SJSA1 (cell line): Measurements from ENCODE around the gene DSN1. TPM values are rescaled to one million over a fixed set of nuclear protein-coding genes. Genes with fewer than 3 reads are reported as not detected.
"Not testable (repeated sequence)": the region's sequence is repeated elsewhere in the genome, so short reads cannot be mapped to it uniquely, and the experiment has no call there.

Experiments
- DNase-seq, 2 experiments: peaks; one replicate each; pipeline ENCODE4 v3.0.0-alpha.2; 2015 to 2020; ENCODE audit warnings: low spot score in 2 of 2, low read depth in 1 of 2
- H3K27ac ChIP-seq: fragments of 250-450 bp; sonication (Bioruptor Pico); 2 replicates; pipeline ENCODE4 v1.5.1; 2020; ENCODE audit warnings: mild to moderate bottlenecking, moderate library complexity
- H3K27me3 ChIP-seq: fragments of 250-450 bp; sonication (Bioruptor Pico); replicated peaks from 2 replicates; pipeline ENCODE4 v1.5.1; 2020; ENCODE audit warnings: mild to moderate bottlenecking, moderate library complexity
- H3K36me3 ChIP-seq: fragments of 250-450 bp; sonication (Bioruptor Pico); 2 replicates; pipeline ENCODE4 v1.5.1; 2020; ENCODE audit warnings: mild to moderate bottlenecking
- H3K4me1 ChIP-seq: fragments of 250-450 bp; sonication (Bioruptor Pico); replicated peaks from 2 replicates; pipeline ENCODE4 v1.6.1; 2021; ENCODE audit warnings: mild to moderate bottlenecking
- H3K4me3 ChIP-seq: fragments of 250-450 bp; sonication (Bioruptor Pico); 2 replicates; pipeline ENCODE4 v1.5.1; 2020; ENCODE audit warnings: mild to moderate bottlenecking
- H3K9me3 ChIP-seq: fragments of 250-450 bp; sonication (Bioruptor Pico); replicated peaks from 2 replicates; pipeline ENCODE4 v1.5.1; 2020; ENCODE audit warnings: mild to moderate bottlenecking
- total RNA-seq: library from RNA; depleted of rRNA; stranded (reverse); fragments of >200 nt; shearing (Covaris generic); gene quantifications from 2 replicates; pipeline ENCODE4 v1.2.3, GENCODE V29; 2014

DSN1 gene
- total RNA-seq, 1 experiment from 2014 or later = 34.1 TPM

DNA sequence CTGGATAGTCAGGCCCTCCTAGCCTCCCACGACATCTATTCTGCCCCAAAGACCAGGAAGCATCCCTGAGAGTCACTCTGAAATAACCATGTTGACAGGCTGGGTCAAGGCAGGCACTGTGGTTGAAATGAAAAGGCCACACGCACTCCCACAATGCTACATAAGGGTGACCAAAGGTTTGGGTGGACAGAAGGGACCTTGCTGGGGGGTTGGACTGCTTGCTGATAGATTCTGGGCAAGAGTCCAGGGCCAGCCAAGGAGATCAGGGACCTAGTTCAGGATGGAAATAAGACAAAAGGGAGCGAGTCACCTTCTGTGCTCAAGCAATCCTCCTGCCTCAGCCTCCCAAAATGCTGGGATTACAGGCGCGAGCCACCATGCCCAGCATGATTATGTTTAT is 32.5 kb upstream of the DSN1 start:
- no peak for DNase-seq
- H3K4me3 ChIP-seq = no peak overlapping the region
- H3K4me1 ChIP-seq = no peaks in the 10 kb centered on the region
- H3K36me3 ChIP-seq = peaks cover 96% of the 10 kb centered on the region
- no peaks in the 10 kb centered on the region for H3K27me3 ChIP-seq
- no peak overlapping the region for H3K27ac ChIP-seq
- no peaks in the 10 kb centered on the region for H3K9me3 ChIP-seq

DNA sequence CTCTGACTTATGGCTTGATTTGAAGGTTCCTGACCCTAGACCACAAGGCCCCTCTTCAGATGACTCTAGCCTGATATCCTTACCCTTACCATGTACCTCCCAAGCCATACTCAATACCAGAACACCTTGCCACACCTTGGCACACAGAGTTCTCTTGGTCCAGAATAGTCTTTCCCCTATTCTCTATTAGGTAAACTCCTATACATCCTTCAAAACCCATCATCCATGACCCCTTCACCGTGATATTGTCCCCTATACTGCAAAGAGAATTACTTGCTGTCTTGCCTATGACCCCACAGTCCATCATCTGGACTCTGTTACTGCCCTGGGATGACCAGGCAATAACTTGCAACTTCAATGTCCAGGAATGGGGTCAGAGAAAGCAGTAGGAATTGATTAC is 31.8 kb upstream of the DSN1 start:
- no peaks in the 10 kb centered on the region for H3K27me3 ChIP-seq
- H3K9me3 ChIP-seq = no peaks in the 10 kb centered on the region
- no peaks in the 10 kb centered on the region for H3K4me1 ChIP-seq
- H3K36me3 ChIP-seq = peaks cover 96% of the 10 kb centered on the region
- H3K27ac ChIP-seq = no peak overlapping the region
- H3K4me3 ChIP-seq = no peak overlapping the region
- no peak for DNase-seq

DNA sequence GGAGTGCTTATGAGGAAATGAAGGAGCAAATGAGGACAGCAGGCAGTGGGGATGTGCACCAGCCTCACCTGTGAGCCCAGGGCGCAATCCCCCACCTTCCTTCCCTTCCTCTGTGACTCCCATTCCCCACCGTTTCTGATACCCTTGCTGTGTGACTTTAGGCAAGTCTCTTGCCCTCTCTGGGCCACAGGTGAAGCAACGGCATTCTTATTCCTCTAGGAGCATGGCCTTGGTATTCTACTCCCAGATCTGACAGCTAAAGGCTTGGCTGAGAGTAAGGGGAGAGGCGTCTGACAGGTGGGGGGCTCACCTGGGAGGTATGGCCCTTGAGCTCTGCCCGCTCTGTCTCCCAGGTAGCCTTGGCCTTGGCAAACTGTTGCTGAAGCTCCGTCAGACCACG is 30.9 kb upstream of the DSN1 start:
- Histone ChIP-seq H3K4me1 (no peaks in the 10 kb centered on the region), H3K4me3 (no peak overlapping the region), H3K9me3 (no peaks in the 10 kb centered on the region), H3K36me3 (peaks cover 96% of the 10 kb centered on the region), H3K27me3 (no peaks in the 10 kb centered on the region), H3K27ac (no peak overlapping the region)
- DNase-seq = no peak

DNA sequence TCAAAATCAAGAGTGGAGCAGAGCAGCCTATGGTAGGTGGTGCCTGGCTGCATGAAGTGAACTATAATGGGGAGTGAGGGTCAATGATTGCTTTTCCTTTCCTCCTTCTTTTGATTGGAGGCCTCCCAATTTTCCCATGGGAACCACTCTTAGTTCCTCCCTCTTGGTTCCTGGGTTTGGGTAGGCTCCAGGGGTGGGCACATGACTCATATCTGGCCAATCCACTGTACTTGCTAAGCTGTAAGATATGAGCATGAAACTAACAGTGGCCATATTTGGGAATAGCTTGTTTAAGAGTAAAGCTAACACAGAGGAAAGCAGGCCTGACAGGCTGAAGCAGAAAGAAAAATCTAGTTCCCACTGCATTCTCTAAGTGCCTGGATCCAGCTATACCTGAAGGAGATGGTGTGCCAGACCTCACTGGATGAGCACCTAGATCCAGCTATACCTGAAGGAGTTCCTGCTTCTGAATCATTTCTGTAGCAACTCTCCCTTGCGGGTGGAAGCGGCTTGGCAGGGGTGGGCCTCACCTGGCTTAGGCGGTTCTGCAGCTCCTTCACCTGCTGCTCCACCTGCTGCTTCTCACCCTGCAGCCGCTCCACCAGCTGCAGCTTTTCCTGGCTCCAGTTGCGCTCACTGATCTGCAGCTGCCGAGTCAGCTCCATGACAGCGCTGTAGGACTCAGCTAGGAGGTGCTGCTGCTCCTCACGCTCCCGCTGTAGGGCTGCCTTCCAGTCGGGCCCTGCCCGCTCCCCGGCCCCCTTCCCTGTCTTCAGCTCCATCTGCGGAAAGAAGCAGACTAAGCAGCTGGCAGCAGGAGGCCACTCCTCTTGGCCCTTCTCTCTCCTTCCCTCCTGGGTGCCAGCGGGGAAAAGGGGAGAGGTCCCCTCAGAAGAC is 29.0 kb upstream of the DSN1 start:
- H3K36me3 ChIP-seq = peaks cover 96% of the 10 kb centered on the region

DNA sequence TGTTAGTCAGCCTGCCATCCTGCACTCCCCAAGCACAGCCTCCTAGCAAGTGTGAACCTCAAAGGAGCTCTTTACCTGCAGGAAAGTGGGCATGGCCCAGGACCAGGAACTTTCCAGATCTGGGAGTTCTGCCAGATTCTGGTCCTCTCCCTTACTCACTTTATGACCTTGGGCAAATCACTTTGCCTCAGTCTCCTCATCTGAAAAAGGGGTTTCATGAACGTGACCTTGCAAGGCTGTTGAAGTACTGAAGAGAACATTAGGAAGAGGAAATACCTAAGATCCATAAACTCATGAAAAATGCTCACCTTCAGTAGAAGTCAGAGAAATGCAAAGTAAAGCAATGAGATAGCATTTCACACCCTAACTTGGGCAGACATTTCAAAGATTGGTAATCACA is 26.8 kb upstream of the DSN1 start:
- Histone ChIP-seq H3K4me1 (no peaks in the 10 kb centered on the region), H3K36me3 (peaks cover 97% of the 10 kb centered on the region), H3K27ac (no peak overlapping the region), H3K4me3 (no peak overlapping the region), H3K27me3 (no peaks in the 10 kb centered on the region), H3K9me3 (no peaks in the 10 kb centered on the region)
- no peak for DNase-seq

More for the DNA sequence above, 29.0 kb upstream of the DSN1 start:
- Histone ChIP-seq H3K27me3 (no peaks in the 10 kb centered on the region), H3K27ac (no peak overlapping the region), H3K9me3 (no peaks in the 10 kb centered on the region), H3K4me1 (no peaks in the 10 kb centered on the region), H3K4me3 (no peak overlapping the region)
- peak in 1 of 2 experiments; percentile 29 for DNase-seq

DNA sequence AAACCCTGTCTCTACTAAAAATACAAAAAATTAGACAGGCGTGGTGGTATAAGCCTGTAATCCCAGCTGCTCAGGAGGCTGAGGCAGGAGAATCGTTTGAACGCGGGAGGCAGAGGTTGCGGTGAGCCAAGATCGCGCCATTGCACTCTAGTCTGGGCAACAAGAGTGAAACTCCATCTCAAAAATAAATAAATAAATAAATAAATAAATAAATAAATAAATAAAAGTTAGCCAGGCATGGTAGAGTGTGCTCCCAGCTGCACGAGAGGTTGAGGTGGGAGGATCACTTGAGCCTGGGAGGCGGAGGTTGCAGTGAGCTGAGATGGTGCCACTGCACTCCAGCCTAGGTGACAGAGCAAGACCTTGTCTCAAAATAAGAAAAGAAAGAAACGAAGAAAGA is 25.8 kb upstream of the DSN1 start:
- DNase-seq, H3K27ac ChIP-seq, H3K4me3 ChIP-seq, H3K9me3 ChIP-seq, H3K27me3 ChIP-seq, H3K4me1 ChIP-seq: not testable (repeated sequence)
- peaks cover 97% of the 10 kb centered on the region for H3K36me3 ChIP-seq

DNA sequence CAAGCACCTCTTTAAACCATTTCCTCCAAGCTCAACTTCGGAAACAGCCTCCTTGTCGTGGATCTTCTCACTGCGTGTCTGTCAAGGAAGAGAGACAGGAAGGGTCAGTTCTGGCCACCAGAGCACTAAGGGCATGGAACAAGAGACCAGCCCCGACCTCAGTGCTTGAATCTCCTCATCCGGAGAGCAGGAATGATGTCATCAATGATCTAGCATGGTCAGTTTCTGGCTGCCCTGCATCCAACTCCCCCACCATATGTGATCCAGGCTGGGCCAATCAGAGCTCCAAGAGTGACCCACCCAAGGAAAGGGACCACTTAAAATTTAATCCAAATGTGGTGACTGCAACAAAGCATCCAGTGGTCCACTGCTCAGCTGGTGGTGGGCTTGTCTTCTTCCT is 23.3 kb upstream of the DSN1 start:
- H3K4me3 ChIP-seq = no peak overlapping the region
- H3K9me3 ChIP-seq = no peaks in the 10 kb centered on the region
- no peak overlapping the region for H3K27ac ChIP-seq
- H3K4me1 ChIP-seq = no peaks in the 10 kb centered on the region
- DNase-seq = no peak
- peaks cover 93% of the 10 kb centered on the region for H3K36me3 ChIP-seq
- H3K27me3 ChIP-seq = no peaks in the 10 kb centered on the region

DNA sequence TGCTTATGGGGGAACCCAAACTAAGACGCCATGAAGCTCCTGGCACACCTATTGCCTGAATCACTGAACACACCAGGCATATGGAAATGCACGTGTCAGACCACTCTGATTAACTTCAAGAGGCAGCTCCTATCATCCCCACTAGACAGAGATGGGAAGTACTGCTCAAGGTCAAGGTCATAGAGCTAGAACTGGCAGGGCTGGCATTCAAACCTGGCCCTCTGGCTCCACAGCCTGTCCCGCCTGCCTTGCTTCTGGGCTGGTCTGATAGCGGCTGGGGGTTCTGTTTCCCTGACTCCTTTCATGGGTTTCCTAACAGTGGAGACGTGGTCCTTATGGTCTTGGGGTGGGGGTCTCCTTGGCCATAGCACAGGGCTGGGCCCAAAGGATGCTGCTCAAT is 22.6 kb upstream of the DSN1 start:
- H3K27me3 ChIP-seq = no peaks in the 10 kb centered on the region
- H3K36me3 ChIP-seq = peaks cover 94% of the 10 kb centered on the region
- DNase-seq = no peak
- no peaks in the 10 kb centered on the region for H3K4me1 ChIP-seq
- no peaks in the 10 kb centered on the region for H3K9me3 ChIP-seq
- no peak overlapping the region for H3K27ac ChIP-seq
- H3K4me3 ChIP-seq = no peak overlapping the region

DNA sequence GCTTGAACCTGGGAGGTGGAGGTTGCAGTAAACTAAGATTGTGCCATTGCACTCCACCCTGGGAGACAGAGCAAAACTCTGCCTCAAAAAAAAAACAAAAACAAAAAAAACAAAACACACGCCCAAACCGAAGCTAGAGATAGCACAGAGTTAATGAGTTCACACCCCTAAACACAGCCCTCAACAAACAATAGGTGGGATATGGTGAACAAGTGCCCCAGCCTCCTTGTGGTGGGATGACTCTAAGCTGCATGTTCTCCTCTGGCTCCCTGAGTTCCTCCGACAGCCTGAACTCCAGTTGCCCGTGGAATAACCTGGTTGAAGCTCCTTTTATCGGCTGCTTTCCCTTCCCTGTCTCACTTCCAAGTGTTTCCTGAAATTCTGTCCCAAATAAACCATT is 22.1 kb upstream of the DSN1 start:
- peaks cover 94% of the 10 kb centered on the region for H3K36me3 ChIP-seq
- H3K9me3 ChIP-seq = no peaks in the 10 kb centered on the region
- no peak for DNase-seq
- no peaks in the 10 kb centered on the region for H3K4me1 ChIP-seq
- no peak overlapping the region for H3K27ac ChIP-seq
- H3K27me3 ChIP-seq = no peaks in the 10 kb centered on the region
- H3K4me3 ChIP-seq = no peak overlapping the region

DNA sequence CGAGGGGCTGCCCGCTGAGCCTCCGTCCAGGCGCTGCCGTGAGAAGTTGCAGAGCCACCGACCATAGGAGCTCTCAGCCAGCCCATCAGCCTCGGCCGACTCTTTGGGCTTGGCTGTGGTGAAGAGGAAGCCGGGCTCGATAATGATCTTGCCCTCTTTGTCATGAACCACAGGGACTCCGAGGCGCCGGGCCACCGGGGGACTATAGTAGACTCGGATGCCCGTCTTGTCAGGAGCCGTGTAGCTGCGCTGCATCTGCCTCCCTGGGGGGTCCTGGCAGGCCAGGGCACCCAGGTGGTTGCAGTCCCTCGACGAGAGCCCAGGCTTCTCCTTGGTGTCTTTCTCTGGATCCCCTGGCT is 20.5 kb upstream of the DSN1 start:
- Histone ChIP-seq H3K4me1 (no peaks in the 10 kb centered on the region), H3K27me3 (no peaks in the 10 kb centered on the region), H3K9me3 (no peaks in the 10 kb centered on the region), H3K36me3 (peaks cover 92% of the 10 kb centered on the region), H3K4me3 (no peak overlapping the region), H3K27ac (no peak overlapping the region)
- DNase-seq = no peak

DNA sequence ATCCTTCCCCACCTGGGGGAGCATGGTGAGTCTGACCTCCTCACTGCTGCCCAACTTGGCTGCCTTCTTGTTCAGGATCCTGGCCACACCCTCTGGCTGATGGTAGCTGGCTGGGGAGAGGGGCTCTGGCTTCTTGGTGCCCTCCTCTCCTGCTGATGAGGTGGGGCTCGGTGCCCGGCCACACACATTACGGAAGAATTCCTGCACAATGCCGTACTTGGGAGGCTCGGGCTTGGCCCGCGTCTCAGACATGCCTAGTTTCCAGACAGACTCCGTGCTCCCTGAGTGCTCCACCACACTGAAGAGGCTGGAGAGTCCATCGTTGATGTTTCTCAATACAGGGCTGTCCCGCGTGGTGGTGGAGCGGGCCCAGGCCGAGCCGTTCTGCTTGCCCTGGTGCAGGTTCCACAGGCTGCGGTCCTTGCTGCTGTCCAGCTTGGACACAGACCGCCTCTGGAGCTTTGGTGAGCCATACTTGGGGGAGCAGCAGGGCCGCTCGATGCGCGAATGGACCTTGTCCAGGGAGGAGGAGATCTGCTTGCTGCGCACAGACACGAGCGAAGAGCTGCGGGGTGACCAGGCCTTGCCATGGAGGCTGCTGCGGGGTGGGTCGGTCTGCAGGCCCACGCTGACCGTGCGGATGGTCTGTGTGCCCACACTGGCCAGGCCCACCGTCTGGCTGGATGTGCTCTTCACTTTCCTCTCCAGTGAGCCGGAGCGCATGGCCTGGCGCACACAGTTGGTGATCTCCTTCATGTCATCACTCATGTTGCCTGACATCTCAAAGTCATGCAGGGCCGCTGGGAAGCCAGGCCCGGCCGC is 19.9 kb upstream of the DSN1 start:
- H3K36me3 ChIP-seq = peaks cover 90% of the 10 kb centered on the region

DNA sequence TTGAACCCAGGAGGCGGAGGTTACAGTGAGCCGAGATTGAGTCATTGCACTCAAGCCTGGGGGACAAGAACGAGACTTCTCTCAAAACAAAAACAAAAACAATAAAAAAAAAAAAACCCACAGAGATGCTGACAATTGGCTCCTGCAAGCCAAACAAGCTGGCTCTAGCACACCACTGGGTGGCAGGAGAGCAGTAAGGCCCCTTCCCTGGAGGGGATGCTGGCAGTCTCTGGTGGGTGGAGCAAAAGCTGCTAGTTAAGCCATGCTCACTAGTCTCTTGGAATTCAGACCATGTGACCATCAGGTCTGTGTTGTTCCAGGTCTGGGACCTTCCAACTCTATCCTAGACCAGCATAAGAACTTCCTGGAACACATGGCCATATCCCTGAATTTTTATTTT is 18.9 kb upstream of the DSN1 start:
- DNase-seq = peak; percentile 73 to 89
- H3K36me3 ChIP-seq = peaks cover 85% of the 10 kb centered on the region
- H3K4me1 ChIP-seq = no peaks in the 10 kb centered on the region
- H3K27me3 ChIP-seq = no peaks in the 10 kb centered on the region
- H3K9me3 ChIP-seq = no peaks in the 10 kb centered on the region
- H3K27ac ChIP-seq = no peak overlapping the region
- no peak overlapping the region for H3K4me3 ChIP-seq

More for the DNA sequence above, 19.9 kb upstream of the DSN1 start:
- Histone ChIP-seq H3K4me1 (no peaks in the 10 kb centered on the region), H3K27ac (no peak overlapping the region), H3K4me3 (no peak overlapping the region), H3K27me3 (no peaks in the 10 kb centered on the region), H3K9me3 (no peaks in the 10 kb centered on the region)
- DNase-seq = no peak

DNA sequence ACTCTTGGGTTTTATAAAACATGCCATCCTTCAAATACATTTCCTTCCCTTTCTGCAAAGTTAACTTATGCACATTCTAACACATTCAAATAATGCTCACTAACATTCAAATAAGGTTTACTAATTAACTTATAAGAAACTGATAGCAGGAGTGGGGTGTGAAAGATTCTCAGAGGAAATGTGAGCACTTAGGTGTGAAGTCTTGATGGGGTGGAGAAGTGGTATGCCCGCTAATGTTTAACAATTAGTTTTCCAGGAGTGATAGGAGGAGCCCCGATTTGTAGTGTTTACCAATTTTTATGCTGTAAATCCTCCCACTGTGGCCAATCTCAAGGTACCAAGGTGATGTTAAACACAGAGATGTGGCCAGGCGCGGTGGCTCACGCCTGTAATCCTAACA is 18.3 kb upstream of the DSN1 start:
- peaks cover 85% of the 10 kb centered on the region for H3K36me3 ChIP-seq
- no peak overlapping the region for H3K27ac ChIP-seq
- H3K9me3 ChIP-seq = no peaks in the 10 kb centered on the region
- no peak overlapping the region for H3K4me3 ChIP-seq
- DNase-seq = no peak
- H3K4me1 ChIP-seq = no peaks in the 10 kb centered on the region
- H3K27me3 ChIP-seq = no peaks in the 10 kb centered on the region

DNA sequence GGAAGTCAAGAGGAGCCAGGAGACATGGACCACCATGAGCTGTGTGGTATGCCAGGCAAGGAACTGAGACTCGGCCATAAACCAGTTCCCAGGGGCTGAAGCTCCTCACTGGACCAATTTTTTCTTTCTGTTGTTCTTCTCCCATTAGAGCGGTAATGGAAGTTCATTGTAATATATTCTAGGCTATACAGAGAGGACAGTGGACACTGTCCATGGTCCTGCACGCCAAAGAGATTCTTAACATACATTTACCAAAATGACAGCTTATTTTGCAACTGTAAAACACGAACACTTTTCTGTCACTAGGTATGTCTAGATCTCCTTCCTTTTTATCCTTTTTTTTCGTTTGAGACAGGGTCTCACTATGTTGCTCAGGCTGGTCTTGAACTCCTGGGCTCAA is 13.1 kb upstream of the DSN1 start:
- H3K27ac ChIP-seq = no peak overlapping the region
- H3K4me1 ChIP-seq = no peaks in the 10 kb centered on the region
- no peaks in the 10 kb centered on the region for H3K27me3 ChIP-seq
- peaks cover 85% of the 10 kb centered on the region for H3K36me3 ChIP-seq
- no peak for DNase-seq
- no peak overlapping the region for H3K4me3 ChIP-seq
- H3K9me3 ChIP-seq = no peaks in the 10 kb centered on the region
